ENCODE measurements around the gene THRB. TPM values are rescaled to one million over a fixed set of nuclear protein-coding genes. Genes with fewer than 3 reads are reported as not detected.

Gene THRB
- total RNA-seq, 3 donors from 2014 or later: 25.1 to 75.5 (median 59.8) TPM

GRCh38 chr3:24220859-24221657 is 273.6 kb downstream of the THRB start:
- intact Hi-C loops (cut with DNase I, micrococcal nuclease): no loop called here
- TF ChIP-seq CTCF (IDR thresholded peaks at IDR 0.05): no peak
- Histone ChIP-seq H3K9me3 (no peaks in the 10 kb centered on the region), H3K4me1 (ENCODE audit: low read depth) (no peaks in the 10 kb centered on the region), H3K36me3 (ENCODE audit: low read depth) (no peaks in the 10 kb centered on the region), H3K4me3 (no peak overlapping the region)
- no peak for DNase-seq
- ATAC-seq: peak; percentile 54

- Histone ChIP-seq H3K9me3 (no peaks in the 10 kb centered on the region), H3K4me1 (ENCODE audit: low read depth) (no peaks in the 10 kb centered on the region), H3K36me3 (ENCODE audit: low read depth) (no peaks in the 10 kb centered on the region), H3K4me3 (no peak overlapping the region)
- no peak for TF ChIP-seq CTCF (IDR thresholded peaks at IDR 0.05)
- intact Hi-C loops (cut with DNase I, micrococcal nuclease): no loop called here
- ATAC-seq: no peak
- DNase-seq: no peak
Observed at GRCh38 chr3:24215502-24215901, 279.1 kb downstream of the THRB start.

GRCh38 chr3:24211381-24211780 is 283.3 kb downstream of the THRB start:
- TF ChIP-seq CTCF (IDR thresholded peaks at IDR 0.05): no peak
- Histone ChIP-seq H3K36me3 (ENCODE audit: low read depth) (no peaks in the 10 kb centered on the region), H3K4me3 (no peak overlapping the region), H3K4me1 (ENCODE audit: low read depth) (no peaks in the 10 kb centered on the region), H3K9me3 (no peaks in the 10 kb centered on the region)
- no peak for ATAC-seq
- intact Hi-C loops (cut with DNase I, micrococcal nuclease): no loop called here
- DNase-seq: no peak

- no peak for TF ChIP-seq CTCF (IDR thresholded peaks at IDR 0.05)
- H3K4me1 ChIP-seq (ENCODE audit: low read depth): no peaks in the 10 kb centered on the region
- H3K4me3 ChIP-seq: no peak overlapping the region
- H3K9me3 ChIP-seq: no peaks in the 10 kb centered on the region
- DNase-seq: no peak
- no peak for ATAC-seq
- H3K36me3 ChIP-seq (ENCODE audit: low read depth): no peaks in the 10 kb centered on the region
- intact Hi-C loops (cut with DNase I, micrococcal nuclease): no loop called here
Observed at GRCh38 chr3:24202071-24202470, 292.6 kb downstream of the THRB start.

GRCh38 chr3:24201301-24201700 is 293.3 kb downstream of the THRB start:
- H3K9me3 ChIP-seq: no peaks in the 10 kb centered on the region
- no peak for DNase-seq
- no peak for ATAC-seq
- H3K4me3 ChIP-seq: no peak overlapping the region
- no peaks in the 10 kb centered on the region for H3K4me1 ChIP-seq (ENCODE audit: low read depth)
- TF ChIP-seq CTCF (IDR thresholded peaks at IDR 0.05): no peak
- intact Hi-C loops (cut with DNase I, micrococcal nuclease): no loop called here
- H3K36me3 ChIP-seq (ENCODE audit: low read depth): no peaks in the 10 kb centered on the region
